22Rv1 (cell line): Measurements from ENCODE around the gene TRIM71.

Source experiments
- H3K27ac ChIP-seq: fragments of 450-650 bp; 2 replicates; pipeline ENCODE4 v1.5.1; 2017
- CTCF ChIP-seq: fragments of 450-650 bp; IDR thresholded peaks from 2 replicates; pipeline ENCODE4 v1.5.1; 2017; ENCODE audit warnings: mild to moderate bottlenecking
- ZFX ChIP-seq: fragments of 450-650 bp; IDR thresholded peaks from 2 replicates; pipeline ENCODE4 v1.6.1; 2017; ENCODE audit warnings: antibody characterized with exemption, borderline replicate concordance

TRIM71 gene

GRCh38 chr3:32870373-32871095 lies 52.7 kb downstream of the TRIM71 start:
- H3K27ac ChIP-seq = no peak overlapping the region
- TF ChIP-seq ZFX (no peak), CTCF (no peak)

GRCh38 chr3:32871273-32871672 lies 53.5 kb downstream of the TRIM71 start:
- TF ChIP-seq CTCF (no peak), ZFX (no peak)
- H3K27ac ChIP-seq = no peak overlapping the region

GRCh38 chr3:32872487-32873382 lies 54.9 kb downstream of the TRIM71 start:
- no peak for TF ChIP-seq CTCF
- no peak for TF ChIP-seq ZFX
- peak overlapping the region; percentile 69 for H3K27ac ChIP-seq

- peak overlapping the region; percentile 69 for H3K27ac ChIP-seq
- TF ChIP-seq CTCF (peak; percentile 72), ZFX (no peak)
These were observed 55.8 kb downstream of the TRIM71 start for GRCh38 chr3:32873531-32874130.

GRCh38 chr3:32876920-32877319 lies 59.1 kb downstream of the TRIM71 start:
- TF ChIP-seq ZFX (no peak), CTCF (no peak)

GRCh38 chr3:32877598-32877997 lies 59.8 kb downstream of the TRIM71 start:
- TF ChIP-seq CTCF (no peak), ZFX (no peak)

More at GRCh38 chr3:32876920-32877319, 59.1 kb downstream of the TRIM71 start:
- no peak overlapping the region for H3K27ac ChIP-seq

More at GRCh38 chr3:32877598-32877997, 59.8 kb downstream of the TRIM71 start:
- no peak overlapping the region for H3K27ac ChIP-seq
